Jurkat, Clone E6-1 (cell line): ENCODE results near the gene RNF114. TPM values are rescaled to one million over a fixed set of nuclear protein-coding genes. Genes with fewer than 3 reads are reported as not detected.
"Not testable (repeated sequence)": the region's sequence is repeated elsewhere in the genome, so short reads cannot be mapped to it uniquely, and the experiment has no call there.

Experiments used
- DNase-seq: peaks from one replicate; pipeline ENCODE4 v3.0.0-alpha.2; 2011; ENCODE audit warnings: low read depth, low spot score
- H3K4me3 ChIP-seq: 2 replicates; pipeline ENCODE4 v1.5.1; 2011; ENCODE audit warnings: mild to moderate bottlenecking, low read length, control low read depth, moderate library complexity
- polyA plus RNA-seq: library from polyadenylated mRNA; unstranded; fragments of >200 nt; gene quantifications from one replicate; pipeline ENCODE4 v1.2.1, GENCODE V29; 2012; ENCODE audit warnings: missing spikeins; ENCODE audit not compliant: insufficient read length, insufficient read depth

Gene RNF114
- polyA plus RNA-seq, result 83.2 TPM

DNA sequence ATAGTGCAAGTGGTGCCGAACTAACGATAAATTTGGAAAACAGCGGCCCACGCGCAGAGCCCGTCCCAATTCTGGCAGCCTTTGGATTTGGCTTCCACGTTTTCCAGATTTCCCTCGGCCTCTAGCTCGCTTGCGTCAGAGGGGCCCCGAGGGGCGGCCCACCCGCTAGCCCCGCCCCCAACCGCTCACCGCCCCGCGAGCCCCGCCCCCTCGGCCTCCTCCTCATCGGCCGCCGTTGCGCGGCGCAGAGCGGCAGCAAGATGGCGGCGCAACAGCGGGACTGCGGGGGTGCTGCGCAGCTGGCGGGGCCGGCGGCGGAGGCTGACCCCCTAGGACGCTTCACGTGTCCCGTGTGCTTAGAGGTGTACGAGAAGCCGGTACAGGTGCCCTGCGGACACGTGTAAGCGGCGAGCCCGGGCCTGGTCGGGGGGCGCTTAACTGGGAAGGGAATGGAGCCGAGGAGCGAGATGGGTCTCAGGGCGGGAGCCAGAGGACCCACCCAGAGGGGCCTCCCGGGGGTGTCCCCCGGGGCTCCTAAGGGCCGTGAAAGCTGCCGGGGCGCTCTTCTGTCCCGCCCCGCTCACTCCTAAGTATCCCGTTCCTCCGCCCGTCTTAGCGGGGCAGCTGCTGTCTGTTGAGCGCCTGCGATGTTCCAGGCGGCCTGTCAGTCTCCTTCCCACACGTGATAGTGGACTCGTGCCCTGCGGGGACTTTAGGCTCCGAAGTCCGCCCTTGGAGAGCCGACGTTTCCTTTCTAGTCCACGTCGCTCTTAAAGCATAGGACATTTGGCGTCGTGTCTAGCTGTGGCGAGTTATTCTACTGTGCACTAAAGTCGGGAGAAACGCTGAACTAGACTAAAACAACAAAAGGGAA, at the start of gene RNF114:
Gene RNF114, plus strand, starts transcription at position 245 of the 874 bp plus-strand sequence. Its CDS starts 16 bp downstream, at position 261.
- DNase-seq, result peak; percentile 86
- peak within 1 kb of the TSS; percentile 71 for H3K4me3 ChIP-seq

DNA sequence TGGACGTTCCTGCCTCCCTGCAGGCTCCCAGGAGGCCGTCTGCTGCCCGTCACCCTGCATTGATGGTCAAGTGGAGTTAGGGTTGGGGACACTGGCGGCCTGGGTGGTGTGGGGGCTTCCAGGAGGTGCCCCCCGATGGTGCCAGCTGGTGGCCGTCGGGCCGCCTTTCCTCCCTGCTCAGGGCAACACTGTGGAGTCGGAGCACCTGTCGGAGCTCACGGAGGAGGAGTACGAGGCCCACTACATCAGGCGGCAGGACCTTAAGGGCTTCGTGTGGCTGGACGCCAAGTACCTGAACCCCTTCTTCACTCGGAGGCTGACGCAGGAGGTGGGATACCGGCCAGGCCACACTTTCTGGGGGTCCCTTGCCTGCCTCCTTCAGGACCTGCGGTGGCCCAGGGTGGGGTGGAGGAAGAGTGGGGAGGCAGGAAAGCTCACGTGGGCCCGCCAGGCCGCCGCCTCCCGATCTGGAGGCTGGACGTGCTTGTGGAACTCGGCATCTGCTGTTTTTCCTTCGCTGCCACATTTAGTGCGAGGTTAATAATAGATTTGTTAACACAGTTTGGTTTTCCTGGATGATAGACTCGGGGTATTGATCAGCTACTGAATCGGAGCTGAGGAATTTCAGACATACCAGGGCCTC, 49.5 kb upstream of the RNF114 start:
- no peak overlapping the region for H3K4me3 ChIP-seq
- DNase-seq, result no peak

DNA sequence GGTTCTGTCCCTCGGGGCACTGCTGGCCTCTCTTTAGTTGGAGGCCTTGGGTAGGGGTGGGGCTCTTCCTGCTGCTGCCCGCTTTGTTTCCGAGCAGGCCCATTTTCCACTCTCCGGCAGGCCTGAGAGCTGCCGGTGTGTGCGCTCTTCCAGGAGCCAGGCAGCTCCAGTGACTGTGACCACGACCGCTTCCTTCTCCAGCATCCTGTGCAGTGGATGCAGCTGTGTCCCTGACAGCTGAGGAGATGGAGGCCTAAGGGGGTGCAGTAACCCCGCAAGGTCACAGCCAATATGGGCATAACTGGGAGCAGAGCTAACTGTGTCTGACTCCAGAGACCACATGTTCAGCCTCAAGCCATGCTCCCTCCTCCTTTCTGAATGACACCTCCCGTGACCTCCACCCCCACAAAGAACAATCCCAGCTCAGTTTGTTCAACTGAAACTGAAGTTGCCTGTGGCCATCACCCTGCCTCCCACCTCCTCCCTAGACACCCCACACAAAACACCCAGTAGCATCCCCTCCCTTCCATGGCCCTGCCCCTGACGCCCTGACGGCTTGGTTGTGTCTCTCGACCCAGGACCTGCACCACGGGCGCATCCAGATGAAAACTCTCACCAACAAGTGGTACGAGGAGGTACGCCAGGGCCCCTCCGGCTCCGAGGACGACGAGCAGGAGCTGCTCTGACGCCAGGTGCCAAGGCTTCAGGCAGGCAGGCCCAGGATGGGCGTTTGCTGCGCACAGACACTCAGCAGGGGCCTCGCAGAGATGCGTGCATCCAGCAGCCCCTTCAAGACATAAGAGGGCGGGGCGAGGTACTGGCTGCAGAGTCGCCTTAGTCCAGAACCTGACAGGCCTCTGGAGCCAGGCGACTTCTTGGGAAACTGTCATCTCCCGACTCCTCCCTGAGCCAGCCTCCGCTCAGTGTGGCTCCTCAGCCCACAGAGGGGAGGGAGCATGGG, 48.7 kb upstream of the RNF114 start:
- DNase-seq, result no peak
- no peak overlapping the region for H3K4me3 ChIP-seq

DNA sequence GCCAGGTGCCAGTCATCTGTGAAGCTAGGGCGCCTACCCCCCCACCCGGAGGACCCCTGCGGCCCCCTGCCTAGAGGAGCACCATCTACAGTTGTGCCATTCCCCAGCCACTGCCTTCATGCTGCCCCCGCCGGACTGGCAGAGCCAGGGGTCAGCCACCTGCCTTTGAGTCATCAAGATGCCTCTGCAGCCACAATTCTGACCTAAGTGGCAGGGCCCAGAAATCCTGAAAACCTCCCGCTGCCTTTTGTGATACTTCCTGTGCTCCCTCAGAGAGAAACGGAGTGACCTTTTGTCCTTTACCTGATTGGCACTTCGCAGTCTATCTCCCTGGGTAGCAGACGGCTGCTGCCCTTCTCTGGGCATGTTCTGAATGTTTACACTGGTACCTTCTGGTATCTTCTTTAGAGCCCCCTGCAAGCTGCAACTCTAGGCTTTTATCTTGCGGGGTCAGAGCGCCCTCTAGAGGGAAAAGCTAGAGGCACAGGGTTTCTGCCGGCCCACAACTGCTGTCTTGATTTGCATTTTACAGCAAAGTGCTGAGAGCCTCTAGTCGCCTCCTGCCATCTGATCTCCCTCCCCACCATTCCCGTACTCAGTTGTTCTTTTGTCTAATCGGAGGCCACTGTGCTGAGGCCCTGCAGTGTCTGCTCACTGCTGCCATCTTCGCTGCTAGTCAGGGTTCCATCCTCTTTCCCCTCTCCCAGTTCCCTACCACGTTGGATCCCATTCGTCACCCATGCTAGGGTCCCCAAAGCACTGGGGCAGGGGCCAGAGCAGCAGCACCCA, 47.8 kb upstream of the RNF114 start:
- DNase-seq, result peak; percentile 48
- no peak overlapping the region for H3K4me3 ChIP-seq

DNA sequence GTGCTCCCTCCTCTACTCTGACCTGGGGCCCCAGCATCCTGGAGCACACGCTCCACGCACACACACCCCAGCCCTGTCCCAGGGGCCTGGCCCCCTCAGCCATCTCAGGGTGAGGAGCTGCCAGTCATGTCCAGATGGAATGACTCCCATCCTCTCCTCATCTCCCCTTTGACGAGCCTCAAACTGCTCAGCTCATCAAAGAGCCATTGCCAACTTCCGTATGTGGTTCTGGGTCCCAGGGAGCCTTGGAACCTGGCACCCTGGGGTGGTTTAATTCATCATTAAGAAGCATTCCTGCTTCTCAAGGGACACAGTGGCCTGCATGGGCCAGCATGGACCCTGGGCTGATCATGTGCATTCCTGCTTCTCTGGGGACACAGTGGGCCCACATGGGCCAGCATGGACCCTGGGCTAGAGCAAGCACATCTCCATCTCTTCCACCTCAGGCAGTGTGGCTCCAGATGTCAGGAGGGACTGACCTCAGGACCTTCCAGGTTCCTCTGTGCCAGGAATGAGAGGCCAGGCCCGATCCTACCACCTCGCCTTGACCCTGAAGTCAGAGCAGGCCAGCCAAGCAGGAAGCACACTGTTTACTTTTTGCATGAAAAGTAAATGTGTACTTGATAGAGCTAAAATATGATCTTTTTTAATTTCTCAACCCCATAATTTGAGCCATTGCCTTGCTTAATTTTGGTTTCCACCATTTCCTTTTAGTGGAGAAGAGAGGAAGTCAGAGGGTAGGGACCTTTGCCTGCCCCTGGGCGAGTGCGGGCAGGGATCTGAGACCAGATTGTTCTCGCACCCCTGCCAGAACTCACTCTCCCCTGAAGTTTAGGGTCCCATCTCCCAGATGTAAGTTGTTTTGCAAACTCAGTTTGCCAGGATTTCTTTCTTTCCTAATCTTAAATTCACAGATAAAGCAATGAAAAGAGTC, 46.9 kb upstream of the RNF114 start:
- DNase-seq, result no peak

DNA sequence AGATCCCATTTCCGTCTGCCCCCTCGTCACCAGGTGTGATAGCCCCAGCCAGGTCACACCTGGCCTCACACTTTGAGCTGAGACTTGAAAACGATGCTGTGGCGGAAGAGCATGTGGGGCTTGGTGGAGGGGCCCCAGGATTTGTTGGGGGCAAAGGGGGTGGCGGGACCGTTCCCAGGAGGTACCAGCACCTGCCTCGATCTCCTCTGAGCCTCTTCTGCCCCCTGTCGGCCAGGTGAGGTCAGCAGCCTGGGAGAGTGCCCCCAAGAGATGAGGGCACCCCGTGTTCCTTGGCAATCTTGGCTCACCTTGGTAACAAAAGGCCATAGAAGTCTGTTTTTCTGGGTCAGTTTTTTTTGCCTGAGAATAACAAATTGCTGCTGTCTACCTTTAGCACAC, 46.3 kb upstream of the RNF114 start:
- DNase-seq, result no peak
- no peak overlapping the region for H3K4me3 ChIP-seq

More for the DNA sequence above, 46.9 kb upstream of the RNF114 start:
- H3K4me3 ChIP-seq, result no peak overlapping the region

DNA sequence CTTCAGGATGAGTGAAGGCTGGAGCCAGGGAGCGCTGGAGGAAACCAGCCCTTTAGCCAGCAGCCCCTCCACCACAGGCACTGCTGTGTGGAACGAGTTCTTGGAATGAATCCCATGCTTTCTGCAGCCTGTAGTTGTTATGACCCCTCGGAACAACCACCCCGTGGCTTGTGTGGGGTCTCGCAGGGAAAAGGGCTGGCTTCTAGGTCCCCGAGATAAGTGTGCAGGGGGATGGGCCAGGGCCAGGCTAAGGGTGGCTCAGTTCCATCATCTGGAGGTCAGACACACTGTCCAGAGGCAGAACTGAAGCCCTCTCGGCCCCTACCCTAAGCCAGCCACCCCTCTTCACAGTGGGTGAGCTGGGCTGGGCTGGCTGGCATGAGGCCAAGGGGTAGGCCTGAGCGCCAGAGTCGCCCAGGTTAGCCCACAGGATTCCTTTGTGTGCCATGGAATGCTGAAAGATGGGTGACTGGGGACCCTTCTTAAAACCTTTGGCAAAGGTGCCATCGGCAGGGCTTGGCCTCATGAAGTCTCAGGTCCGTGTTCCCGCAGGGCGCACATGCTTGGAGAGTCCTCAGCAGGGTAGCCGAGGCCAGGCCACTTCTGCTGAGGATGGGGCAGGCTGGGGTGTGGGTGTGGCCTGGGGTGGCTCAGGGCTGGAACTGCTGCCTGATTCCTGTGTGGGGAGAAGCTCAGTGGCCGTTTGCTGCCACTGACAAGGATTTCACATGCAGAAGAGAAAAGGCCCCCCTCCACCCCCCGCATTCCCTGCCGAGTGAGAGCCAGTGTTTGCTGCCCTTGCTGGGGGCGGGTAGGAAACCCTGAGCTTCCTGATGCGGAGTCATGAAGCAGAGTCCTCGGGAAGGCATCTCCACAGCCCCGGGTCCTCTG, 45.5 kb upstream of the RNF114 start:
- no peak overlapping the region for H3K4me3 ChIP-seq
- DNase-seq, result no peak

DNA sequence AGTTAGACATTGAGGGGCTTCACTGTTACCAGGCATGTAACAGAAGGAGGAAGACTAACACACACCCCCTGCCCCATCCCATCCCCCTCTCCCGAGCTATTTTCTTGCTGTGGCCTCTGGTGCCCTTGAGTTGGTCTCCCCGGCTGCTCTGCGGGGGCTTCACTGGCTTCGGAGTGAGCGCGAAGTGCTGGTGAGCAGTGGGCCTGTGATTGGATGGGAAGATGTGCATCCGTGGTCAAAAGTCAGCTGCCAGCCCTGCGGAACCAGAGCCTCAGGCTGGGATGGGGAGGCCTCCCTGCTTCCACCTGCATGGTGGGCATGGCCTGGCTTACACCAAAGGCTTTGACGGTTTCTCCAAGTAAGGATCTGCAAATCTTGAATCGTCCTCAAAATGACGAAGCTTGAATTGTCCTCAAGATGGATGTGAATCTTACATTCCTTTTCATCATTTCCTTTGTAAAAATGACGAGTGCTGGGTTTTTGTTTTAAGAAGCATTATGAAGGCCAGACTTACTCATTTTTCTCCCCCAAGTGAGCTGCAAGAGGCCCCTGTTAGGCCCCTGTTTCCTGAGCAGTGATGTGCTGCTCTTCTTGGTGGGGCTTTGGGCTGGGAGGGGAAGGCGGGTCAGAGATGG, 44.6 kb upstream of the RNF114 start:
- DNase-seq, result no peak
- no peak overlapping the region for H3K4me3 ChIP-seq

DNA sequence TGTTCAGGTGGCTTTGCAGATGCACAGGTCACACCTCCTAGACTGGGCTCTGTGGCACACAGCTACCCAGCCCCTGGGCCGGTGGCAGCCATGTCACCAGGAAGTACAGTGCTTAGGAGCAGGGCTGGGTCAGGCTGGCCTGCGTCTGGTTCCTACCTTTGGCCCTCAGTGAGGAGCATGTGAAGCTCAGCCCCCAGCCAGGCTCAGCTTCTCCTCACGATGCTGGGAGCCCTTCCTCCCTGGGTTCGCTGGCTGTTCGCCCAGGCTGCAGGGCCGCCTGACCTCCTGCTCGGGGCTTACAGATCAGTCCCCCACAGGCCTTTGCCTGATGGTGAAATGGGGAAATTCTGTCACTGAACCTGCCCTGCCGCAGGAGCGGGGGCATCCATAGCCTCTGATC, 43.9 kb upstream of the RNF114 start:
- no peak for DNase-seq
- no peak overlapping the region for H3K4me3 ChIP-seq

GRCh38 chr20:49892817-49893216, 43.4 kb upstream of the RNF114 start:
- no peak overlapping the region for H3K4me3 ChIP-seq
- no peak for DNase-seq

DNA sequence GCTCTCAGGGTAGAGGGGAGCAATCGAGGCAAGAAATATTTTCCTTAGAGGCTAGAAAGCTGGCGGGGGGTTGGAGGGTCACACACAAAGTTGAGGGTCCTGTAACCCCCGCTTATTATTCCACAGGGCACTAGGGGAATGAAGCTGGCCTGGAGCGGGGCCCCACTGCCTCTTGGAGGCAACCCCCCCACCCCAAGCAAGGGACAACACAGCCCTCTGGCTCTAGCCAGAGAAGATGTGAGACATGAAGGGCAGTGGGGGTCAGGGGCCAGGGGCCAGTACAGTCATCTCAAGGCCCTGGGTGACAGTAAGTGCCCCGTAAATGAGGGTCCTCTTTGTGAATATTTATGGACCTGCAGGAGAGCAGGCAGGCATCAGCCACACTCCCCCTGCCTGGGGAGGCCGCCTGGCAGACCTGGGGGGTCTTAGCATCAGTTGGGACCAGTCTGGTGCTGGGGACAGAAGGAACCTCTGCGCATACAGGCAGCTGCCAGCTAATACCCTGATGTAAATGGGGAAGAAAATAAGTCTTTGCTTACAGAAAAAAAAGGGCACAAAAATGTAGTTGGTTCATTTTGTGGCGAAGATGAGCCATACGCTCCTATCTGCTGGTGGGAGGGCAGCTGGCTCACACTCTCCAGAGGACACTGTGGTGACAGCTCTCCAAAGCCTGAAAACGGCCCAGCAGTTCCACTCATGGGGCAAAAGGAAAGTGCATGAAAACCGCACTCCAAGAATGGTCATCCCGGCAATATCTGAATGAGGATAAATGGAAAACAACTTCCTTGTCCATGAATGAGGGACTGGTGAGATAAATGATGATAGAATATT, 42.7 kb upstream of the RNF114 start:
- H3K4me3 ChIP-seq, result no peak overlapping the region
- DNase-seq, result no peak

GRCh38 chr20:49894073-49894470, 42.1 kb upstream of the RNF114 start:
- H3K4me3 ChIP-seq, result no peak overlapping the region
- DNase-seq, result no peak

DNA sequence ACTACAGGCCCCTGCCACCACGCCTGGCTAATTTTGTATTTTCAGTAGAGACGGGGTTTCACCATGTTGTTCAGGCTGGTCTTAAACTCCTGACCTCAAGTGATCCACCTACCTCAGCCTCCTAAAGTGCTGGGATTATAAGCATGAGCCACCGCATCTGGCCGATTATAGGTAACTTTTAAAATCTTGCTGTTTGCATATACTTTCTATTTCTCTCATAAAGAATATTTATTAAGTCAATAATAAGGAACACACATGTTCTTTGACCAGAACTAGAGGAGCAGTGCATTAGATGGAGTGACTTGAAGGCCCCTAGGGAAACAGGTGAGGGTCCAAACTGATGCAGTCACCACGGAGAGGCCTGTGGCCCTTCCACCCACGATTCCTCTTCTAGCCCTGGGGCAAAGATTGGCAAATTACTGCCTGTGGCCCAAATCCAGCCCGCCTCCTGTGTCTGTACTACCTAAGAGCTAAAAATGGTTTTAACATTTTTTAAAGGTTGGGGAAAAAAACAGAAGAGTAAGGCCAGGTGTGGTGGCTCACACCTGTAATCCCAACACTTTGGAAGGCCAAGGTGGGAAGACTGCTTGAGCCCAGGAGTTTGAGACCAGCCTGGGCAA, 40.6 kb upstream of the RNF114 start:
- not testable (repeated sequence) for DNase-seq, H3K4me3 ChIP-seq

- no peak for DNase-seq
- no peak overlapping the region for H3K4me3 ChIP-seq
Observed at GRCh38 chr20:49896204-49896603, 40.0 kb upstream of the RNF114 start.
